Activated T-cell treated with anti-CD3 and anti-CD28 coated beads, Interleukin-2, amount 50 U/mL, for 4 hours (primary cell): ENCODE data around the gene TFEB. TPM values are rescaled to one million over a fixed set of nuclear protein-coding genes. Genes with fewer than 3 reads are reported as not detected.

Experiments
- ATAC-seq, 2 donors: fragments of 200-7000 bp; cut with Tn5 transposase; one replicate each; pipeline ENCODE4 v1.10.0; 2021
- DNase-seq: peaks from one replicate; pipeline ENCODE4 v3.0.0-alpha.2; 2020
- H3K27me3 Mint-ChIP-seq: one replicate; pipeline ENCODE4 v1.8.0; 2021; ENCODE audit warnings: low read depth, mixed read lengths
- H3K36me3 Mint-ChIP-seq: one replicate; pipeline ENCODE4 v1.8.0; 2022; ENCODE audit warnings: mixed read lengths; ENCODE audit not compliant: insufficient read depth
- H3K4me1 Mint-ChIP-seq: one replicate; pipeline ENCODE4 v1.8.0; 2021; ENCODE audit warnings: low read depth, mixed read lengths
- H3K4me3 Mint-ChIP-seq: one replicate; pipeline ENCODE4 v1.8.0; 2021; ENCODE audit warnings: mild to moderate bottlenecking, moderate library complexity, mixed read lengths
- H3K9me3 Mint-ChIP-seq: one replicate; pipeline ENCODE4 v1.8.0; 2021; ENCODE audit warnings: mixed read lengths
- total RNA-seq, 3 donors: library from RNA; stranded (reverse); gene quantifications; one replicate each; pipeline ENCODE4 v1.2.1, GENCODE V29; 2021

The TFEB gene
- total RNA-seq, 3 donors from 2014 or later: 7.6 to 15.4 (median 10.8) TPM

DNA sequence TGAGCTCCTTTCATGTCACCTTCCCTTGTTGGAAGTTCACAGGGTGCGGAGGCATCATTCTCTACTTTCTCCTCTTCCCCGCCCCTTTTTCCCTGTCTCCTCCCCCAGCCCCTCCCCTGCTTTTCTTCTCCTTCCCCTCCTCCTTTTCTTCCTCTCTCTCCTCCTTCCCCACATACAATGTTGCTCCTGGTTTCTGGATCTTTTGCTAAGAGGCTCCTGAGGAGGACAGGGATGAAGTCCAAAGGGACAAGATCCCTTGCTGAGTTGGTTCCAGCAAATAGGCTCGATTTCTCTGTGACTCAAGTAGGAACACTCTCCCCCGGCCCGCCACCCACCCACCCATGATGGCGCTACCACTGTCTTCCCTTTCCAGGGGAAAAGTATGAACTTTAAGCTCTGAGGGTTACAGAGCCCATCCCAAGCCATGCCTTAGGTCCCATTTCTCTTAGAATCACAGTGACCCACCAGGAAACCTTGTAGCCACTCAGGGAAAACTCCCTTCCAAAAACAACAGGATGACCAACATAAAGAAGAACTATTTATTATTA is 852 bp upstream of the TFEB start:
- Mint-ChIP-seq H3K4me1 (peaks cover 21% of the 10 kb centered on the region), H3K27me3 (peaks cover 3% of the 10 kb centered on the region), H3K9me3 (no peaks in the 10 kb centered on the region), H3K36me3 (no peaks in the 10 kb centered on the region), H3K4me3 (peak overlapping the region; percentile 79)
- ATAC-seq (no peak), DNase-seq (no peak)

DNA sequence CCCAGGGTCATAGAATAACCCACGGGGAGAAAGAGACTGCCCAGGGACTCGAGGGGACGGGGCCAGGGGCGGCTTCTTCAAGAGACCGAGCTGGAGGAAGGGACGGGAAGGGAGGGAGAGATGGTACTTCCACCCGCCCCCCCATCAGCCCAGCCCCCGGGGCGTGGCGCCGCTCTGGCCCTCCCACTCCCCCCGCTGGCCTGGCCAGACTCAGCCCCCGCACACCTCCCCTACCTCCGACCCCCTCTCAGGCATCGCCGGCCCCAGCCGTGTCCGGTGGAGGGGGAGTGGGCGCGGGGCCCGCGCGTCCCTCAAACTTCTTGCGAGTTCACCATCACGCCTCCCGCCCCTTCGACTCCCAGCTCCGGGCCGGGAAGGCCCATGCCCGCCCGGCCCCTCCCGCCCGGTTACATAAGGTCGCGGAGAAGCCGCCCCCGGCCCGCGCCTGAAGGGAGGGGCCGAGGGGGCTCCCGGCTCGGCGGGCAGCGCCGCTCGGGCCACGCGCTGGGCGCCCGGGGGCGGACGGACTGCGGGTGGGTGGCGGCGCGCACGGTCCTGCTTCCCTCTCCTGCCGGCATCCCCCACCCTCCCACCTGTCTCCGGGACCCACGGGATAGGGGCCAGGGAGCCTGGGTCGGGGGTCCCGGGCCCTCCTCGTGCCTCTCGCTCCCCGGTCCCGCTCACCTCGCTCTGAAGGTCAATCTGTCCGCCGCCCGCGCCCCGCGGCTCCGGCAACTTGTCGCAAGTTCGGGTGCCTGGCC is 562 bp downstream of the TFEB start:
- Mint-ChIP-seq H3K27me3 (peaks cover 3% of the 10 kb centered on the region), H3K36me3 (no peaks in the 10 kb centered on the region), H3K4me1 (peaks cover 36% of the 10 kb centered on the region), H3K4me3 (peak overlapping the region; percentile 79), H3K9me3 (no peaks in the 10 kb centered on the region)
- ATAC-seq (peak; percentile 48 to 55), DNase-seq (peak; percentile 60)

DNA sequence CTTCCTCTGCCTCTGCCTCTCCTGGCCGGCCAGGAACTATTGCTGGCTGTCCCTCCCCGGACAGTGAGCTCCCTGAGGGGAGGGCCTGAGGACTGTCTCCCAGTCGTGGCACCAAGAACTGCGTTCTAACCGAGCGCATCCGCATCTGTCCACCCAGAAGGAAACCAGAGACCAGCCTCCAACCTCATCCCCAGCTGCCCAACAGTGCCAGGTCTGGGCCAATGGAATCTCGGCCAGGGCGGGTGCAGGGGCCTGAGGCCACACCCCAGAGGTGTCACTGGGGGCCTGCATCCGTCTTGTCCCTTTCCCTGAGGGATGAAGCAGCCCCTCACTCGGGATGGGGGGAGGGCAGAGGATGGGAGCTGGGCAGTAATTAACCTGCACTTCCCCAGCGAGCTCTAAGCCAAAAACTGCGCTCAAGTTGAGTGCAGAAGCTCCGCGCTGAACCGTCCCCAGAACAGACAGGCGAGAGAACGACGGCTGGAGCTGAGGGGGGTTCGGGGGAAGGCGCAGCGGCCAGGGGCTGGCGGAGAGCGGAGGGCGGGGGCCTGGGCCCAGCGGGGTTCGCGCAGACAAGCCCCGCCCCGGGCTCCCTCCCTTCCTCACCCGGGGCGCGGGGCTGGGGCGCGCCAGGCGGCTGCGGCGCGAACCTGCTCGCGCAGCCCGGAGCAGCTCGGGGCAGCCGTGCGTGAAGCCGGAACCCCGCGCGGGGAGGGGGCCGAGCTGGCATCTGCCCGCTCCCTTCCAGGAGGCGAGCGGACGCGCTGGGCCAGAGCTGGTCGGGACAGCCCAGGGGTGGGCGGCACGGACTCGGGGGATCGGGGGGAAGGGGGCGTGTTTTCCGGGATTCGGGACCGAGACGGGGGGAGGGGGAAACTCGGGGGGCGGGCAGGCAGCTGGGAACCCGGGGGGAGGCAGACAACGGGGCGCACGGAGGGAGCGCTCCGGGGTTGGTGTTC is 1.4 kb downstream of the TFEB start:
- H3K9me3 Mint-ChIP-seq: no peaks in the 10 kb centered on the region
- peaks cover under 1% of the 10 kb centered on the region for H3K27me3 Mint-ChIP-seq
- peak overlapping the region; percentile 83 for H3K4me3 Mint-ChIP-seq
- ATAC-seq (peak; percentile 56 to 65), DNase-seq (peak; percentile 54)
- H3K4me1 Mint-ChIP-seq: peaks cover 44% of the 10 kb centered on the region
- no peaks in the 10 kb centered on the region for H3K36me3 Mint-ChIP-seq

DNA sequence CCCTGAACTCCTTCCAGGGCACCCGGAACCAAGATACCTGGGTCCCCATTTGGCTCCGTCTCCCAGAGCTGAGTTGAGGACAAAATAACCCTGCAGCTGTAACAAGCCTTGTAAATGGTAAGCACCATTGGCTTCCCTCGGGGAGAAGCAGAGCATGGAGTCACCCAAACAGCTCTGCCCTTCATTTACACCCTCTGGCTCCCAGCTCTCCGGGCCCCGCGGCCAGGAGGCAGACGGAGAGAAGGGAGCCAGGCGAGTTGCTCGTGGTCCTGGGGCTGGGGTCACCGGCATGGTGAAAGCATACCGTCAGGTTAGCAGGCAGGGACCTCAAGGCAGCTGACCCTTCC is 2.1 kb downstream of the TFEB start:
- DNase-seq: no peak
- no peak for ATAC-seq
- peak overlapping the region; percentile 83 for H3K4me3 Mint-ChIP-seq
- no peaks in the 10 kb centered on the region for H3K9me3 Mint-ChIP-seq
- H3K4me1 Mint-ChIP-seq: peaks cover 48% of the 10 kb centered on the region
- H3K27me3 Mint-ChIP-seq: no peaks in the 10 kb centered on the region
- H3K36me3 Mint-ChIP-seq: no peaks in the 10 kb centered on the region

DNA sequence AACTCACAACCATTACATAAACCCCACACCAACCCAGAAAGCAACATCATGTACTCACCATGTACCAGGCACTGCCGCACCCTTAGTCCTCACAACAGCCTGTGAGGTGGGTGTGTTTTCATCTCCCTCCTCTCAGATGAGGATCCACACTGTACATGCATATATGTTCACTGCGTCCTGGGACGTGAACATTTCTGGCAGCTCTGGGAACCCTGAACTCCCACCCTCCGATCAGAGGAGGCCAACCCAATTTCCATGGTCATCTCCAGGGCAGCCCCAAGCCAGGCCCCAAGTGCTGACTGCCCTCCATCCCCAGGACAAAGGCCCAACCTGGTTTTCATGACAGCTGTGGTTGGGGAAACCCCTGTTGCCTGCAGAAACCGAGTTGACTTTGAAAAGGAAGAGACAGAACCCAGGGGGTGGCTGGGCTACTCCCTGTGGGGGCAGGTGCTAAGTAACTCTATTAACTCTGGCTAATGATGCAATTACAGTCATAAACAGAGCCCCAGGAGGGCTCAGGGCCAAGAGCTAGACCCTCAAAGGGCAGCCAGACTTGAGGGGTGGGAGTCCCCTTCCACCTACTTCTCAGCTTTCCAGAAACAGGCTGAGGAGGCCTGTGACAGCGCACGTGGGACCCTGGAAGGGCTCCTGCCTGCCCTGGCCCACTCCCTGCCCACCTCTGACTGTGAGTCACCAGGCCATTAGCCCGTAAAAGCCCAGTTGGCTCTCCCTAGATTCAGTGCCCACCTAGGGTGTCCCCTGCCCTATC is 2.6 kb downstream of the TFEB start:
- ATAC-seq (peak; percentile 25 to 33), DNase-seq (peak; percentile 45)
- no peaks in the 10 kb centered on the region for H3K9me3 Mint-ChIP-seq
- peaks cover 48% of the 10 kb centered on the region for H3K4me1 Mint-ChIP-seq
- H3K4me3 Mint-ChIP-seq: peak overlapping the region; percentile 83
- no peaks in the 10 kb centered on the region for H3K27me3 Mint-ChIP-seq
- H3K36me3 Mint-ChIP-seq: no peaks in the 10 kb centered on the region

DNA sequence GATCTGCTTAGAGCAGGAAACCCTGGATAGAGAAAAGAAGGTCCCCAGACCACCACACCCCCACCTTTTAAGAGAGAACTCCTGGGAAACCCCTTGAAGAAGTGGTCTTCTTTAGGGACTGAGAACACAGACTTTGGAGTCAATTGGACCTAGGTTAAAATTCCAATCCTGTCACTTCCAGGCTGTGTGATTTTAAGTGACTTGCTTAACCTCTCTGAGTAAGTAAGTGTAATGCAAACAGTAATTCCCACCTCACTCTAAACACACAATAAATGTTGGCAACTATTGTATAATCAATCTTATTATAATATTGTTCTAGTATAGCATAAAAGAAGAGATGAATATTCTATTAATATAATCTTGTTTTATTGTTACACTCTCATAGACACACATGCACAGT is 3.3 kb downstream of the TFEB start:
- no peaks in the 10 kb centered on the region for H3K36me3 Mint-ChIP-seq
- H3K4me3 Mint-ChIP-seq: peak overlapping the region; percentile 83

DNA sequence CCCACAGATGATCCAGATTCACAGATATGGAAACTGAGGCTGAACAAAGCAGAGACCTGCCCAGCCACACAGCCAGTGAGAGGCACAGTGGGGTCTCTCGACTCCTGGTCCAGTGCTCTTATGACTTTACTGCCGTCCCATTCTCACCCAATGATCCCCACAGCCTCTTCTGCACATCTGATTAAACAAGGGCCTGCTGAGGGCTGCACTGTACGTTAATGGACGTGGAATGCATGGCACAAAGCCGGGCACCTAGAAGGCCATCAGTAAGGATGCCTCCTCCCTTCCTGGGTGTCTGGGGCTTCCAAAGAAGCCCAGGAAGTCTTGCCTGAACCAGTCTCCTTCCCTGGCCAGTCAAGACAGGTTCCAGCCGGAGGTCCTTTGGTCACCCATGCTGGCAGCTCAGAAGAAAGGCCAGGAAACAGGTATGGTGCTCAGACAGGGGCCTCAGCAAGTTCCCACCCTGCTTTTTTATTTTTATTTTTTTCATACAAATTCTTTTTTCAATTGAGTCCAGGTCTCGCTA is 3.8 kb downstream of the TFEB start:
- Mint-ChIP-seq H3K4me1 (peaks cover 58% of the 10 kb centered on the region), H3K36me3 (no peaks in the 10 kb centered on the region), H3K27me3 (no peaks in the 10 kb centered on the region), H3K4me3 (no peak overlapping the region), H3K9me3 (no peaks in the 10 kb centered on the region)
- DNase-seq (no peak), ATAC-seq (no peak)

More for the DNA sequence above, 3.3 kb downstream of the TFEB start:
- no peaks in the 10 kb centered on the region for H3K9me3 Mint-ChIP-seq
- DNase-seq: no peak
- no peaks in the 10 kb centered on the region for H3K27me3 Mint-ChIP-seq
- peaks cover 53% of the 10 kb centered on the region for H3K4me1 Mint-ChIP-seq
- no peak for ATAC-seq

DNA sequence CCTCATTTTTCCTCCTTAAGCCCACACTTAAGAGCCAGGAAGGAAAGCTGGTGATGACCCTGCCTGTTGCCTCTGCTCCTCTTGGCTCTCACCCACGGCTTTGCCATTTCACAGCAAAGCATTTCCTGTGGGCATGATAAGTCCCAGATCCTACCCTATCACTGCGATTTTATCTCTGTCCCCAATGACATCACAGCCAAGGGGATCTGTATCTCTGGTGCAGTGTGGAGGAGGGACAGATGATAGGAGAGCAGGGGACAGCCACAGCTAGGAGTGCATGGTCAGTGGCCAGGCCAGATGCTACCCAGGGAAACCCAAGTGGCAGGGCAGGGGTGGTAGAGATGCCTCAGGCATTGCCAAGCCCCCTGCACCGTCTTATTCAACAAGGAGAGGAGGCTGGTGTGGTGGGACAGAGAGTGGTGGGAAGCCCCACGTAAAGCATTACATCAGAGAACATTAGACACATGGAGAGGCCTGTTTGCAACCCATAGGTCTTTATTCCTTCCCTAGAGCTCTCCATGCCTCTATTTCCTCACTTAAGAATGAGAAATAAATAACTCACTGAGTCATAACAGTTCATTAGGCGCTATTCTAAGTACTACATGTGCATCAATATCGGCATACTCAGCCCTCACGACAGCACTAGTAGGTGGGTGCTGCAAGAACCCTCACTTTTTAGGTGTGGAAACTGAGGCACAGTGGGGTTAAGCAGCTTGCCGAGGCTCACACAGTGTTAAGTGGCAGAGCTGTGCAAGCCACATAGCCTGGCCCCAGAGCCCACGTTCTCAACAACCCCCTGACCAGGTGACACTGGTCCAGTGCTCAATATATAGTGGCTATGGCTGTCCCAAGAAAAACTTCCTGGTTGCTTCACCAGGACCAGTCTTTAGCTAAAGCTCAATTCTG is 4.6 kb downstream of the TFEB start:
- H3K9me3 Mint-ChIP-seq: no peaks in the 10 kb centered on the region
- H3K36me3 Mint-ChIP-seq: no peaks in the 10 kb centered on the region
- peaks cover 58% of the 10 kb centered on the region for H3K4me1 Mint-ChIP-seq
- H3K4me3 Mint-ChIP-seq: no peak overlapping the region
- no peak for DNase-seq
- no peak for ATAC-seq
- no peaks in the 10 kb centered on the region for H3K27me3 Mint-ChIP-seq

DNA sequence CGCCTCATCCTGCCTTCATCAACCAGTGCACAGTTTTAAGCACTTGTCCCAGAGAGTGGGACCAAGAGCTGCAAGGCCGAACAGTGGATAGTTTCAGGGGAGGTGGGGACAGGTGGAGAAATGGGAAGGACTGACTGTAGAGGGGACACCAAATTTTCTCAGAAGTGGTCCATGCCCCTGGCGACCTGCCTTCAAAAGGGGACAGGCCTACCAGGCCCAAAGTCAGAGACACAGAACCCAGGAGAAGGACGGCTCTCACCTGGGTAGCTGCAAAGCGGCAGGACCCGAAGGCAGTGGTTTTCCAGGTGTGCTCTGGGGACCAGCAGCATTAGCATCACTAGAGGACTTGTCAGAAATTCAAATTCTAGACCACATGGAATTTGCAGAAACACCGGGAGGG is 5.8 kb downstream of the TFEB start:
- H3K36me3 Mint-ChIP-seq: no peaks in the 10 kb centered on the region
- no peaks in the 10 kb centered on the region for H3K9me3 Mint-ChIP-seq
- ATAC-seq: no peak
- H3K4me1 Mint-ChIP-seq: peaks cover 63% of the 10 kb centered on the region
- no peak for DNase-seq
- H3K27me3 Mint-ChIP-seq: no peaks in the 10 kb centered on the region
- no peak overlapping the region for H3K4me3 Mint-ChIP-seq

DNA sequence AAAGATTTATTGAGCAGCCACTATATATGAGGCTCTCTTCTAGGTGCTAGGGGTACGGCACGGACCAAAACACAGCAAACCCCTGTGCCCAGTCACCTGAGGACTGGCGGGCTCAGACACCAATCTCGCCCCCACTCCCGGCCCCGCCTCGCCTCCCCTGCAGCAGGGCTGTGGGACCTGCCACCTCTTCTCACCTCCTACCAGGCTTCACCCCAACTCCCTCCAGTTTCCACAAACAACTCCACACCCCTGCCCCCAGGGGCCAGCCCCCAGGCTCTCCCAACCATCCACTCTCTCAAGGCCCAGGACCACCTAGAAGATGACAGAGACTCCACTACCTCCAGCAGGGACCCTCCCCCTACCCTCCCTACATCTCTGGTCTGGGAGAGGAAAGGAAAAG is 6.5 kb downstream of the TFEB start:
- H3K4me3 Mint-ChIP-seq: peak overlapping the region; percentile 8
- ATAC-seq: no peak
- DNase-seq: no peak
- H3K4me1 Mint-ChIP-seq: peaks cover 67% of the 10 kb centered on the region
- no peaks in the 10 kb centered on the region for H3K27me3 Mint-ChIP-seq
- H3K36me3 Mint-ChIP-seq: no peaks in the 10 kb centered on the region
- no peaks in the 10 kb centered on the region for H3K9me3 Mint-ChIP-seq

DNA sequence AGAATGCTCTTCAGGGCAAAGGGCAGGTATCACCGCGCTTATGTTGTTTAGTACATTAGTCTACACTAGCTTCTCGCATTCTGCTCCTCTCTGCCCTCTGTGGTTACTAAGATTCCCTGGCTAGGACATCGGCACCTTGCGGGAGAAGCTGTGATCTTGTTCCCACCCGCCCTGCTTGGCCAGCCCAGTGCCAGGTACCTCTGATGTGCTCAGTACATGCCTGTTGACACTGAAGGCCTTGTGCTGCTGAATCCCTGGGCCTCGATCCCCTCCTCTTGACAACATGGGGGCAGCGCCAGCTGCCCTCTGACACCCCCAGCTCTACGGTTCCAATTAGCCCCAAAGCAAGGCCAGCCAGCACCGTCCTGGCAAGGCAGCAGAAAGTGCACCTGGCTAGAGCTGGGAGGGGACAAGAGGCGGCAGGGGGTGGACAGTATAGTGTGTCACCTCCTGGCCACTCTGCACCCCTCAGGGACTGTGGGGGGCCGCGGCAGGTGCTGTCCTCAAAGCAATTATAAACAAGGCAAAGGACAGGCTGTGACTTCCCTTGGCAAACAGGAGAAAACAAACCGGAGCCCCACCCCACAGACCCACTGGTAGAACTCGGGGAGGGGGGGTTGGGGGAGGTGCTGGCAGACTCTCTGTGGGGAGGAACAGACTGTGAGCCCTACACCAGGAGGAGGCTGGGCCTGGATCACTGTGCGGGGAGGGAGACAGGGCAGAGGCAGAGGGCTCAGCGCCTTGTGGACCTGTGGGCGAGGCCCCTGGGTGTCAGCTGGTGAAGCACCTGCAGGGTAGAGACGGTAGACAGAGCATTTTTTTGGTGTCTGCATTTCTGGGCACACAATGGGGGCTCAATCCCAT is 7.1 kb downstream of the TFEB start:
- peak overlapping the region; percentile 8 for H3K4me3 Mint-ChIP-seq
- DNase-seq (no peak), ATAC-seq (no peak)
- peaks cover 3% of the 10 kb centered on the region for H3K36me3 Mint-ChIP-seq
- H3K4me1 Mint-ChIP-seq: peaks cover 66% of the 10 kb centered on the region
- no peaks in the 10 kb centered on the region for H3K9me3 Mint-ChIP-seq
- no peaks in the 10 kb centered on the region for H3K27me3 Mint-ChIP-seq

DNA sequence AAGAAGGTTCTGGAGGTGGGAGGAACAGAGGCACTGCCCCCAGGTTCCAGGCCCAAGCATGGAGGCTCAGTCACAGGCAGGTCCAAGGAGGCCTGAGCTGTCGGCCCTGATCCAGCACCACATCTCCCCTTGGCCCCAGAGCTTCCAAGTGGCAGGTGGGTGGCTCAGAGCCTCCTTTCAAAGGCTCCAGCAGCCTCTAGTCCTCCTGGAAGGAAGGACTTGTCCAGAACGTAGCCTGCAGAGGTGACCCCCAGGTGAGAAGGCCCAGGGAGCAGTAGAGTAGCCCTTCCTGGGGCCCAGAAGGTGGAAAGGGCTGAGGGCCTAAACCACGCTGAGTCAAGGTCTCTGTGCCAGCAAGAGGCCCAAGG is 7.7 kb downstream of the TFEB start:
- Mint-ChIP-seq H3K4me3 (peak overlapping the region; percentile 59), H3K4me1 (peaks cover 62% of the 10 kb centered on the region), H3K9me3 (no peaks in the 10 kb centered on the region), H3K27me3 (no peaks in the 10 kb centered on the region), H3K36me3 (peaks cover 3% of the 10 kb centered on the region)
- DNase-seq (no peak), ATAC-seq (no peak)
